Measurements from ENCODE around the gene CTTNBP2NL.

GRCh38 chr1:112396653-112397471, 848 bp downstream of the CTTNBP2NL start:
- TF ChIP-seq CTCF (IDR thresholded peaks at IDR 0.05) (no peak), POLR2A (IDR thresholded peaks at IDR 0.05) (no peak), EP300 (IDR thresholded peaks at IDR 0.05) (no peak)

All from stomach (tissue), 4 donors.